EL (cell line): Measurements from ENCODE around the gene BRD1.
"Not testable (repeated sequence)": the region's sequence is repeated elsewhere in the genome, so short reads cannot be mapped to it uniquely, and the experiment has no call there.

Experiments
- DNase-seq: peaks from one replicate; pipeline ENCODE4 v3.0.0-alpha.2; 2016

Gene BRD1

GRCh38 chr22:49852898-49853894, 25.5 kb upstream of the BRD1 start, which contains the start of gene ZBED4:
Gene ZBED4, plus strand, starts transcription at chr22:49853844. Its CDS starts 29,819 bp downstream, at chr22:49883663.
- DNase-seq = peak; percentile 97

GRCh38 chr22:49852568-49852897, 24.9 kb upstream of the BRD1 start:
- not testable (repeated sequence) for DNase-seq

GRCh38 chr22:49850959-49851802, 23.5 kb upstream of the BRD1 start:
- DNase-seq = no peak

DNA sequence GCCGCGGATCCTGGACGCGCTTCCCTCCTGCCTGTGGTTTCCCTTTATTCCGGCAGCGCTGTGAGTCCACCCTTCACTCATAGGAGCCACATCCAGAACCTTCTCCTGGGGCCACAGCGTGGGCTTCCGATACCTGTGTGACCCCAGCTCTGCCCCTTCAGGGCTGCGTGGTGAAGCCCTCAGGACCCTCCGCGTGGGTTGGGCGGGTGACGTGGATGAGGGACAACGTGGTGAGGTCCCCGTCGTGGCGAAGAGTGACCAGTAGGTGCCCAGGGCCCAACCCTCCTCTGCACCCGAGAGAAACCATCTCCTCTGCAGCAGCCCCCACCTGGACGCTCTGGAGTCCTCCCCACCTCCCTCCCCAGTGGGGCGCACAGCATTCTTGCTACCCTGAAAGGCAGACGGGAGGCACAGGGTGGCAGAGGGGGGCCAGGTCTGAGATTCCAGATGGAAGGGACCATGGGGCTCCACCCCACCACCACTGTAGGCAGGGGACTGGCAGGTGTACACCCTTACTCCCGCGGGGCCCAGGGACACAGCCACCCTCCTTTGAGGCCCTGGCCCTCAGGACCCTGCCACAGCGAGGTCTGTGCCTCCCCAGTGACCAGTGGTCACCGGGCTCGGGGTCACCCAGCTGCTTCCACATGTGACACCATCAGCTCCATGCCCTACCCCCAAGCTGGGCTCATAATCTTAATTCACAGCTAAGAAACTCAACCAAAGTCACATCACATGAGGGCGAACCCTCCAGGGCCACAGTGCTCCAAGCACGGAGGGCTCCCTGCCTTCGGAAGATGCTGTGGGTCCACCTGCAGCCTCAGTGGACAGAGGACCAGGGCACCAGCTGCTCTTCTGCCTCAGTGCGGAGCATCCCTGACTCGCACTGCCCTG, 22.6 kb upstream of the BRD1 start:
- DNase-seq = no peak

DNA sequence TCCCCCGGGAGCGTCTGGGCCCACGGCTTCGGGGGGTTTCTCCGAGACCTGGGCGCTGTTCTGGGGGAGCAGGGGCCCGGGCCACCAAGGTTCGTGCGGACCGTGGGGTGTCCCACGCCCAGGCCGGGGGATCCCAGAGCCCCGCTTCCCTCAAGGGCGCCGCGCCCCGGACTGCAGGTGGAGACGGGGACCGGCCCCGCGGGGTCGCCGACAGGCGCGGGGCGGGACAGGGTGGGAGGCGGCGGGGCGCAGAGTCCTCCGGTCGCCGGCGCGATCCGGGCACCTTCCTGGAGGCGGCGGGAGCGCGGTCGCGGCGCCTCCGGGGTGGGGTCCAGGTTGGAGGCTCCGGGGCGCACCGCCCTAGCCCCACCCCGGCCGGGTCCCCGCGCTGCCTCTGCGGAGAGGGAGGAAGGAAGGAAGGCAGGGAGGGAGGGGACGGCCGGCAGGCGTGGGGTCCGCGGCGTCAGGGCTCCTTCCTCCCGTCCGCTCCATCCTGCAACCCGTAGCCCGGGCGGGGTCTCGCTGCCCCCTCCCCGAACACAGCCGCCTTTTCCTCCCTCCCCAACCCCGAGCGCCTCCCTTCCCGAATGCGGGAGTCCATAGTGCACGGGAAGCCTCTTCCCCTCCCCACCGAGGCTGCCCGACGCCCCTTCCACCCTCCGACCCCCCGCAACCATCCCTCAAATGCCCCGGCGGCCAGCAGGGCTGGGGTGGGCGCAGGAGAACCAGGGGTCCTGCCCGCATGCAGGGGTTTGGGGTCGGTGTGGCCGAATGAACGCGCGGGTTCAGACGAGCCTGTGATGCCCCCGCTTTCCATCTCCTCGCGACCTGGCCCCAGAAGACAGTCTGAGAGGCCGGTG, 21.7 kb upstream of the BRD1 start:
- DNase-seq = no peak

DNA sequence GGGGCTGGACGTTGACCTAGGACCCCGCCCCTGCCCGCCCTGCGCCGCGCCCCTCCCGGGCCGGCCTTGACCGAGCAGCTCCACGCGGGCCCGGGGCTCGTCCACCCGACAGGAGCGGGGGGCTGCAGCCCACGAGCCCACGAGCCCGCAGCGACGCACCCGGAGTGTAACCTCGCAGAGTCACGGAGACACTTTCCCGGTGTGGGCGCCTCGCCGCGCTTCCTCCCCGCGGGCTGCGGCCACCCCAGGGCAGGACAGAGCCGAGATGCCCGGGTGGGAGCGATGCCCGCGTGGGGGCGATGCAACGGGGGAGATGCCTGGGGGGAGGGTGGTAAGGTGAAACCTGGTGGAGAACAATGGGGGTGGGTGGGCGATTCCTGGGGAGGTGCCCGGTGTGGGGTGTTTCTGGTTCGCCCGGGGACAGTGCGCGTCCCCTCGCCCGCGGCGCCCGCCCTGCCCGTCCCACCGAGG, 21.1 kb upstream of the BRD1 start:
- no peak for DNase-seq

- no peak for DNase-seq
Measured at GRCh38 chr22:49847751-49848689, 20.3 kb upstream of the BRD1 start.

GRCh38 chr22:49845666-49846459, 18.2 kb upstream of the BRD1 start:
- DNase-seq = no peak

GRCh38 chr22:49845241-49845640, 17.6 kb upstream of the BRD1 start:
- no peak for DNase-seq

DNA sequence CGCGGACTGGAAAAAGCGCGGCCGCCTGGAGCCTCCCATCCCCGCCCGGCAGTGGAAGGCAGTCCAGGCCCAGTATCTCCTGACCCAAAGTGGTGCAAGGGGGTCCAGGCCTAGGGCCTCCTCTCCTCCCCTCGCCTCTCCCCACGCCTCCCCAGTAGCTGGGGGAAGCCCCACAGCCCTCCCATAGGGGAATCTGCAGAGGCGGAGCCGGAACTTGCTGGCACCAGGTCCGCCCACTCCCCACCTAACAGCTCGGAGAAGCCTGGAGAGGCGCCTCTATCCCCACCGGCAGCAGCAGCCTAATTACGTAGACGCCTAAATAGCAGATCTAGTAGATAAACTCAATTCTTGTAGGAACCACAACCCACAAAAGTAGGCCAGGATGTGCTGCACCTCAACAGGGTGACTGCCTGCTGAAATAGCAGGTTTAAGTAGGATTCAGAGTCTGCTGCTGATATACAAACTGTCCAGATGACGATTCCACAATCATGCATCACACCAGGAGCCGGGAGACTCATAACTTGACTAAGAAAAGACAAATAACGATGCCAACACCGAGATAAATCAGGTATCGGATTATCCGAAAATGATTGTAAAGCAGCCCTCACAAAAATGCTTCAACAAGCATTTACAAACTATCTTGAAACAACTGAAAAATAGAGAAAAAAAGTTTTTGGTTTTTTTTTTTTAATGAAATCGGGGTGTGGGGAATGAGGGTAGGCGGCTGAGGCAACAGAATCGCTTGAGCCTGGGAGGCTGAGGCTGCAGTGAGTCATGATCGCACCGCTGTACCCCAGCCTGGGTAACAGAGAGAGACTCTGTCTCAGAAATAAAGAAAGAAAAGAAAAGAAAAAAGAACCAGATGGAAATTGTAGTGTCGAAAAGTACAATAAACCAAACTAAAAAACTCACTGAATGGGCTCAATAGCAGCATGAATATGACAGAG, 11.4 kb upstream of the BRD1 start:
- DNase-seq = no peak

DNA sequence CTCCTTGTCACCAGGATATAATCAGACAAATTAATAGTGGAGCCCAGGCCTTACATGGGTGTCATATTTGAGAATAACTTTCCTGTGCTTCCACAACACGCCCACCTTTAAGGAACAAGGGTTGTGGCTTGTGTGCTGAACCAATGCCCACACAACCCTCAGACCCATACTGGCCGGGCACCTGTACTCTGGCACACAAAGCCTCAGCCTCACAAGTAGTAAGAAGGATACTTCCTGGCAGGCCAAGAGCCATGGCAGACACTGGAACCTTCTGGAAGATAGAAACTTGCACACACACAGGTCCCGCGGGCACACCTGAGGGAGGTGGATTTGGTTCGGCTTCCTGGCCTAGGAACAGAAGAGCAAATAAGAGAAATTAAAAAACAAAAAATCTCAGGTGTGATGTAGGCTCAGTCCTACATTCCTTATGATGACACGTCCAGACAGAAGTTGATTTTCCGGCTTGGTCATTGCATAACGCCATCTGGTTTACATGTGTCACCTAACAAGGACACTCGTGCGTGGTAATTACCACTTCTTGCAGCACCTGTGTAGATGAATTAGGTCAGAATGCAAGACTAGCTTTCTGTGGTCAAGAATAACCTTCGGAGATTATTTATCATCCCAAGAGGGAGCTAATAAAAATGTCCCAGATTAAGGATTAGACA, 5.8 kb upstream of the BRD1 start:
- no peak for DNase-seq

DNA sequence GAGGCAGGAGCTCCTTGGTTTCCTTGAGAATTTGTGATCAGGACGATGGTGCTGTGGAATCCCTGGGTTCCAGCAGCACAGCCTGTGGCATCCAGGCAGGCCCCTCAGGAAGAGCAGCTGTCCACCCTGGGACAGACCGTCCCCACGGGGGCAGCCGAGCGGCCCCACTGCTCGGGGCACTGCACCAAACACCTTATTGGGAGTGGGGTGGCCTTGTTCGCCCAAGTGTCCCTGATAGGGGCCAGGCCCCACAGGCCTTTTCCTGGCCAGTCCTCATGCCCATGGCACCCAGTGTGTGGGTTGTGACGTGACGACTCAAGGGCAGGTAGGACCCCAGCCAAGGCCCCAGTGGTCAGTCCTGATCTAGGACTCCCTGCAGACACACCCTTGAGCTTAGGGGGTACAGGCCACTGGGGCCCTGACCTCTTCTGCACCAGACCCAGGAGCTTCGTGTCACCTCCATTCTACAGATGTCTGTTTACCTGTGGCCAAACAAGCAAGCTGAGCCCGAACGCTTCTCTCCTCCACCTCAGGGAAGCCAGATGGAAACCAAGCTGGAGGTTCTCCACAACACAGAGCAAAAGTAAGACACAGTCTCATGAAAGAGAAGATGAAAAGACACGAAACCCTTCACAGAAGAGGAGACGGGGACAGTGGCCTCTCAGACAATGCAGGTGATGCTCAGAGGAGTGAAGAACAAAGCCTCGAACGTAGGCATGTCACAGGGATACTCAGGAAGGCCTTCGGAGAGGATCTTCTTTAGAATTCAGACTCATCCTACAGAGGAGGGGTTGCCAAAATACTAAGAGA, 1.6 kb upstream of the BRD1 start:
- no peak for DNase-seq

GRCh38 chr22:49828599-49828965, 909 bp upstream of the BRD1 start:
- DNase-seq = no peak

GRCh38 chr22:49827271-49827852, 311 bp downstream of the BRD1 start:
- DNase-seq = peak; percentile 20

GRCh38 chr22:49826603-49827270, 936 bp downstream of the BRD1 start:
- peak; percentile 21 for DNase-seq
